EL (cell line): ENCODE measurements around the gene PLXNB3.

Experiments used
- DNase-seq: peaks from one replicate; pipeline ENCODE4 v3.0.0-alpha.2; 2016

PLXNB3 gene

DNA sequence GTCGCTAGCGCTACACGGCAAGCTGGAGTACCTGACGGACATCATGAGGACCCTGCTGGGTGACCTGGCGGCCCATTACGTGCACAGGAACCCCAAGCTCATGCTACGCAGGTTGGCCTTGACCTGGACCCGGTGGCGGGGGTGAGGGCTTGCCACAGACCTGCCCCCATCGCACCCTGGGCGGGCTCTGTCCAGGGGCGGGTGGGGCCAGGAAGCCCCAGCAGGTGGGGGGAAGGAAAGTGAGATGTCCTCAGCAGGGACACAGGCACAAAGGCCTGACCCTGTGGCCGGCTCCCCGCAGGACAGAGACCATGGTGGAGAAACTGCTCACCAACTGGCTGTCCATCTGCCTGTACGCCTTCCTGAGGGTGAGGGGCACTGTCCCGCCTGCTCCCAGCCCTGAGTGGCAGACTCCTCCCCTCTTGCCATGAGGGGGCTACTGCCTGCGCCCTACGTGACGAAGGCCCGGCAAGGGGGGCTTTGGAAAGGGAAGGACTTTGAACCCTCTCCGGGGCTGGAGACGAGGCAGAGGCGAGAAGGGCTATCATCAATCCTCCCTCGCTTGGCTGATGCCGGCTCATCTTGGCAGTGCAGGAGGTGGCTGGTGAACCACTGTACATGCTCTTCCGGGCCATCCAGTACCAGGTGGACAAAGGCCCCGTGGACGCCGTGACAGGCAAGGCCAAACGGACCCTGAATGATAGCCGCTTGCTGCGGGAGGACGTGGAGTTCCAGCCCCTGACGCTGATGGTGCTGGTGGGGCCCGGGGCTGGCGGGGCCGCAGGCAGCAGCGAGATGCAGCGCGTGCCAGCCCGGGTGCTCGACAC is 11.5 kb downstream of the PLXNB3 start:
- no peak for DNase-seq

DNA sequence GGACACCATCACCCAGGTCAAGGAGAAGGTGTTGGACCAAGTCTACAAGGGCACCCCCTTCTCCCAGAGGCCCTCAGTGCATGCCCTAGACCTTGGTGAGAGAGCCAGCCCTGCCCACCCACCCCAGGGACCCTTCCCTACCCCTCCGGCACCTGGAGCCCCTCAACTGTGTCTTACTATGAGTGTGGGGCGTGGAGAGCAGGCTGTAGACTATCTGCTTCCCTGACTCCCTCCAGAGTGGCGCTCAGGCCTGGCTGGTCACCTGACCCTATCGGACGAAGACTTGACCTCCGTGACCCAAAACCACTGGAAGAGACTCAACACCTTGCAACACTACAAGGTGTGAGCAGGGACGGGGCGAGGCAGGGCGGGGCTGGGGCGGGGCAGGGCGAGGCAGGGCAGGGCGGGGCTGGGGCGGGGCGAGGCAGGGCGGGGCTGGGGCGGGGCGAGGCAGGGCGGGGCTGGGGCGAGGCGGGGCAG is 12.1 kb downstream of the PLXNB3 start:
- no peak for DNase-seq

DNA sequence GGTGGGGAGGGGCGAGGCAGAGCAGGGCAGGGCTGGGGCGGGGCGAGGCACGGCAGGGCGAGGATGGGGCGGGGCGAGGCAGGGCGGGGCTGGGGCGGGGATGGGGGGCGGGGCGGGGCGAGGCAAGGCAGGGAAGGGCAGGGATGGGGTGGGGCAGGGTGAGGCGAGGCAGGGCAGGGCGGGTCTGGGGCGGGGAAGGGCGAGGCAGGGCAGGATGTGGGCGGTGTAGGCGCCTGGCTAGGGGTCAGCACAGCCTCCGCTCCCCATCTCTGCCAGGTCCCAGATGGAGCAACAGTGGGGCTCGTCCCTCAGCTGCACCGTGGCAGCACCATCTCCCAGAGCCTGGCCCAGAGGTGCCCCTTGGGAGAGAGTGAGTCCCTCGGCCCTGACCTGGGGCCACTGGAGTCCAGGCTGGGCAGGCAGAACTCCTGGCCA is 12.6 kb downstream of the PLXNB3 start:
- no peak for DNase-seq

DNA sequence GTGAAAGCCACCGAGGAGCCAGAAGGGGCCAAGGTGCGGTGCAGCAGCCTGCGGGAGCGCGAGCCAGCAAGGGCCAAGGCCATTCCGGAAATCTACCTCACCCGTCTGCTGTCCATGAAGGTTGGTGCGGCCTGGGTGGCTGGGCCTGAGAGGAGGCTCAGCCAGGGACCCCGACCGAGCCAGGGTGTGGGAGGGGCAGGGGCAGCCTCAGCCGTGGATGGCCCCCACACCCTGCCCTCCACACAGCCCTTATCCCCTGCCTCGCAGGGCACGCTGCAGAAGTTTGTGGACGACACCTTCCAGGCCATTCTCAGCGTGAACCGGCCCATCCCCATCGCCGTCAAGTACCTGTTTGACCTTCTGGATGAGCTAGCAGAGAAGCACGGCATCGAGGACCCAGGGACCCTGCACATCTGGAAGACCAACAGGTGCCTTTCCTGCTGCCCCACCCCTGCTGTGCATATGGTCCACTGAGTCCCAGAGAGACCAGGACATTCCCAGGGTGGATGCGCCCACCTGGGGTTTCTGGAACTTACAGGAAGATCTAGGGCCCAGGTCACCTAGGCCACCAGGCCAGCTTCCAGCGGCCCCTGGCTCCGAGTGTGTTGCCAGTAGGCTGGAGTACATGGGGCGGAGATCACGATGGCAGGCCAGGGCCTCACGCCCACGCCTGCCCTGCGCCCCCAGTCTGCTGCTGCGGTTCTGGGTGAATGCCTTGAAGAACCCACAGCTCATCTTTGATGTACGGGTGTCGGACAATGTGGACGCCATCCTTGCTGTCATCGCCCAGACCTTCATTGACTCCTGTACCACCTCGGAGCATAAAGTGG is 13.4 kb downstream of the PLXNB3 start:
- DNase-seq = no peak

DNA sequence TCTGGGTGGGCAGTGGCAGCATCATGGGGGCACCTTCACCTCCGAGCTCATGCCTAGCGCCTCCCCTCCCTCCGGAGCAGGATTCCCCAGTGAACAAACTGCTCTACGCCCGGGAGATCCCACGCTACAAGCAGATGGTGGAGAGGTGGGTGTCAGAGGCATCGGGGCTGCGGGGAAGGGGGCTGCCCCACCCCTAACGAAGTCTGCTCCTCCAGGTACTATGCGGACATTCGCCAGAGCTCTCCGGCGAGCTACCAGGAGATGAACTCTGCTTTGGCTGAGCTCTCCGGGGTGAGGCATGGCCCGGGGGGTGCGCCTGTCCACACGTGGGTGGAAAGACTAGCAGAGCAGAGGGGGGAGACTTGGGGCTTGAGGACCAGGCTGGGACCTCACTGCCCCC is 14.1 kb downstream of the PLXNB3 start:
- DNase-seq = no peak

DNA sequence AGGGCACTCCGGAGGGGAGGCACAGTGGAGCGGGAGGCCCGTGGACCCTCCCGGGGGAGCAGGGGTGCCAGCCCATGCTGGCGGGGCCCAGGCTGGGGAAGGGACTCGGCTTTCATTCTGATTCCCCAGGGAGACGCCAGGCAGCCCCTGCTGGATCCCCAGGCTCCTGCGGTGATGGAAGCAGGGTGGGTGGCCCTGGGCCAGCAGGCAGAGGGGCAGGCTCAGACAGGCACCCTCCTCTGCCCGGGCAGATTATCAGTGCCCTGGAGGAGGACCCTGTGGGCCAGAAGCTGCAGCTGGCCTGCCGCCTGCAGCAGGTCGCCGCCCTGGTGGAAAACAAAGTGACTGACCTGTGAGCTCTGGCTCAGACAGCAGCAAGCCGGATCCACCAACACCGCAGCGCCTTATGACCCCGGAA is 14.6 kb downstream of the PLXNB3 start:
- no peak for DNase-seq

DNA sequence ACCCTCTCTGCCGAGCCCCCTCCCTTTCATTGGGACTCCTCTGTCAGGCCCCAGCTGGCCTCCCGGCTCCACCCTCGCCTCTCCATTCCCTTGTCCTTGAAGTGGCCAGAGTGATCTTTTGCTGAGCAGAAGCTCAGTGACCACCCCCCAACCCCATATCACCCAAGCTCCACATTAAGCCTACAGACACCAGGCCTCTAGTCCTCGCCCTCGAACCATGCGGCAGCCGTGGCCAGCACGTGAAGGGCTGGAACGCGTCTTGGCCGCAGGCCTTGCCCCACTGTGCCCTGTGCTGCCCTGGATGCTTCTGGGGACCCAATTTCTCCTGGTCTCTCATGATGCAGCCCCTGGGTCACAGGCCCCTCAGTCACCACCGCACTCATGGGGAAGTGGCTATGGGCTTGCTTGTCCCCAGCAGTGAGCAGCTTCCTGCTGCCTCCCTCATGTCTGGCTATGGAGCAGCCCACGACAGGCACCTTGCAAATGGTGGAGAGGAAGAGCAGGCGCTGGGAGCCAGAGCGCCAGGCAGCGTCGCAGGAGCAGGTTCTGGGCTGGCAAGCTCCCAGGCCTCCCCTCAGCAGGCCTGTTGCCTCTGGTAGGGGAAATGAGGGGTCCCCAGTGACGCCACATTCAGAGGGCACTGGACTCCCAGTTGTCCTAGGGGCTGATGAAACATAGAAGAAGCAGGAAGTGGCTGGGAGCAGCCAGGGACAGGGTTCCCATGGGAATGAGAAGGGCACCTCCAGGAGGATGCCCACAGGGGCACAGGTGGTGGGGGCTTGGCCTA is 16.0 kb downstream of the PLXNB3 start:
- peak; percentile 6 for DNase-seq

DNA sequence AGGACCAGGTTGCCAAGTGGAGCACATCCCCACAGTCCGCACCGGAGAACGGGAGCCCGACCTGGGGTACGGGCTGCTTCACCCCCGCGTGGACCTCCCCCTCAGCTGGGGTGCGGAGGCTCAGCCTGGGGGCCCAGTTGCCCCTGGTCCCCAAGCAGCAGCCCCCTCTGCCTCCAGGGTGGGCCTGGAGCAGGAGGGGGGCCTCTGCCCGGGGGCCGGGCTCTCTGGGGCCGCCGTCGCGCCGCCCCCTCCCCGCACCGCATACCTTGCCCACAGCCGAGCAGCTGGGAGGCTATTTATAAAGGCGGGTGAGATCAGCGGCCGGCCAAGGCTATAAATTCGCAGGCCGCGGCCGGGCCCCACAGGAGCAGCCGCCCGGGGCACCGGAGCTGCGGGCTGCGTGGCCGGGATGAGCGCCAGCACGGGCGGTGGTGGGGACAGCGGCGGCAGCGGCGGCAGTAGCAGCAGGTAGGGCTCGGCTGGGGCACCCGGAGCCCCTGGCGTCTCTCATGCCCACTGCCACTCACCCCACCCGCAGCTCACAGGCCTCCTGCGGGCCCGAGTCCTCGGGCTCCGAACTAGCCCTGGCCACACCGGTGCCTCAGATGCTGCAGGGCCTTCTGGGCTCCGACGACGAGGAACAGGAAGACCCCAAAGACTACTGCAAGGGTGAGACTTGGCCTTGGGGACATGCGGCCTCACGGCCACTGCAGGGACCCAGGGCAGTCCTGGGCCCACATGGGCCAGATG is 16.8 kb downstream of the PLXNB3 start, which contains the start of gene SRPK3:
Gene SRPK3 (plus strand): TSS at position 364 of the 750 bp plus-strand sequence. CDS start 46 bp downstream, at position 410.
- peak; percentile 37 for DNase-seq

DNA sequence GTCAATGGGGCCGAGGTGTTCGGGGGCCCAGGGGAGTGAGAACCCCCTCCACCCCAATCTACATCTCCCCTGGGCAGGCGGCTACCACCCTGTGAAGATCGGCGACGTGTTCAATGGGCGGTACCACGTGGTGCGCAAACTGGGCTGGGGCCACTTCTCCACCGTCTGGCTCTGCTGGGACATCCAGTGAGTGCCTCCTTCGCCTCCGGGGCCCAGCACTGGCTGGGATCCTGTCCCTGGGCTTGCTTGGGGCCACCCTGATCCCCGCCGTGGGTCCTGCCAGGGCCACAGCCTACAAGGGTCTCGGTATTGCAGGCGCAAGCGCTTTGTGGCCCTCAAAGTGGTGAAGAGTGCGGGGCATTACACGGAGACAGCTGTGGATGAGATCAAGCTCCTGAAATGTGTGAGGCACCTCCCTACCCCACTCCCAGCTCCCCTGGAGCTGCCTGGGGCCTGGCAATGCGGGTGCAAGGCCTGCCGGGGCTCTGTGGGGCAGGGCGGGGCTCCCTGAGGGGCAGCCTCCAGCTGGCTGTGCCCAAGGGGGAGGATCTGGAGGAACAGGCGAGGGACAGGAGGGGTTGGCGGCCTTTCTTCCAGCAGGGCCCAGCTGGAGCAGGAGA is 17.5 kb downstream of the PLXNB3 start:
- DNase-seq = peak; percentile 7

DNA sequence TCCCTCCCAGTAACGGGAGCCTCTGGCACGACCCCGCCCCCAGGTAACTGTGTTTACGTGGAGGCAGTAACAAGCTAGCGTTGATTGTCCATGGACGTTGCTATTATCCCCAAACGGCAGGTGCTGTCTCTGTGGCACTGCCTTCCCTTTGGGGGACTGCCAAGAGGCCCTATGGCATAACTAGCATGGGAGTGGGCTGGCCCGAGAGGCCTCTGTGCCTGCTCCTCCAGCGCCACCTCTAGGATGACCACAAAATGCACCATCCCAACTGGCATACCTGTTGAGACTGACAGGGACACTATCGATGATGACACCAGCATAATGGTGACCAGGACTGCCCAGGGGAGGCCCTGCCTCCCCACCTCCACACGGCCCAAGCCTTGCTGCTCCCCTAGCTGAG is 18.3 kb downstream of the PLXNB3 start:
- no peak for DNase-seq

DNA sequence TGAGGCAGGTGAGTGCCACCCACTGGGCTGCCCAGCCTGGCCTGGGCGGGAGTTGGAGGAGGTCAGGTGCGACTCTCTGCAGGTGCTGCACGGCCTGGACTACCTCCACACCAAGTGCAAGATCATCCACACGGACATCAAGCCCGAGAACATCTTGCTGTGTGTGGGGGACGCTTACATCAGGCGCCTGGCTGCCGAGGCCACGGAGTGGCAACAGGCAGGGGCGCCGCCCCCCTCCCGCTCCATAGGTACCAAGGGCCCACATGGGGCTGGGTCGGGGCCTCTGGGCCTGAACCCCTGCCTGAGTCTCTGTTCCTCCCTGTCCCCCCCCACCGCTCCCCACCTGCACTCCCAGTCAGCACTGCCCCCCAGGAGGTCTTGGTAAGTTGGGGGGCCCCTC is 18.8 kb downstream of the PLXNB3 start:
- no peak for DNase-seq

DNA sequence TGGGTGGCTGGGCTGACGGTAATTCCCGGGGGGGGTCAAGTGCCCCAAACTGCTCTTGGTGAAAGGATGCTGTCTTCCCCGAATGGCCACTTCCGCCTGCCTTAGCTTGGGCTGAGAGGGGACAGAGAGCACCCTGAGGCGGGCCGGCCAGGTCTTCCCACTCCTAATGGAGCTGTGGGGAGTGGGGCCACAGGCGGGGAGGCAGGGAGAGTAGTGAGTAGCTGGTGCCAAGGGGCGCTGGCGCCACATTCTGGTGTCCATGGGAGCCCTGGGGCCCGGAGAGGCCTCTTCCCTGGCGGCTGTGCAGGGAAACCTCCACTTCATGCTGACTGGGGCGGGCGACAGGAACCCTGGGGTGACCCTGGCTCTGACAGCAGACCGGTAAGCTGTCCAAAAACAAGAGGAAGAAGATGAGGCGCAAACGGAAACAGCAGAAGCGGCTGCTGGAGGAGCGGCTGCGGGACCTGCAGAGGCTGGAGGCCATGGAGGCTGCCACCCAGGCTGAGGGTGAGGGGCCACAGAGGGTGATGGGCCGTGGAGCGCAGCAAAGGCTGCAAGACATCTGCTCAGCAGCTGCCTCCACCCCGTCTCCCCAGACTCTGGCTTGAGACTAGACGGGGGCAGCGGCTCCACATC is 19.4 kb downstream of the PLXNB3 start:
- DNase-seq = no peak

DNA sequence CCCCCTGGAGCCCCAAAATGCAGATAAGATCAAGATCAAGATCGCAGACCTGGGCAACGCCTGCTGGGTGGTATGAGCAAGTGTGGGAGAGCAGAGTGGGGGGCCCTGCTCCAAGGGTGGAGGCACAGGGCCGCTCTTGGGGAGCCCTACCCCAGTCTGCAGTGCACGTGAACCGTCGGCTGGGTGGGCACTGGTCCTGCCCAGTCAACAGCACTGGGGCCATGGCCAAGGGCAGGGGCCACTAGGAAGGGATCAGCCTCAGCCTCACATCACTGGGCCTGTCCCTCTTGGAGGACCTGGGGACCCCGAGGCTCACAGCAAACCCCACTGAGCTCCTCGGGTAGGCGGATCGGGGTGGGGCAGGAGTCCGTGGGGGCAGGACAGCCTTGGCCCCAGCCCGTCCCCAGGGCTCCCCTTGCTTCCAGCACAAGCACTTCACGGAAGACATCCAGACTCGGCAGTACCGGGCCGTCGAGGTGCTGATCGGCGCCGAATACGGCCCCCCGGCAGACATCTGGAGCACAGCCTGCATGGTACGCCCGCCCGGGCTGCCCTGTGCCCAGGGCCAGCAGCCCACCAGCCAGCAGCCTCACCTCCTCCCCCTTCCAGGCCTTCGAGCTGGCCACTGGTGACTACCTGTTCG is 20.4 kb downstream of the PLXNB3 start:
- DNase-seq = no peak

DNA sequence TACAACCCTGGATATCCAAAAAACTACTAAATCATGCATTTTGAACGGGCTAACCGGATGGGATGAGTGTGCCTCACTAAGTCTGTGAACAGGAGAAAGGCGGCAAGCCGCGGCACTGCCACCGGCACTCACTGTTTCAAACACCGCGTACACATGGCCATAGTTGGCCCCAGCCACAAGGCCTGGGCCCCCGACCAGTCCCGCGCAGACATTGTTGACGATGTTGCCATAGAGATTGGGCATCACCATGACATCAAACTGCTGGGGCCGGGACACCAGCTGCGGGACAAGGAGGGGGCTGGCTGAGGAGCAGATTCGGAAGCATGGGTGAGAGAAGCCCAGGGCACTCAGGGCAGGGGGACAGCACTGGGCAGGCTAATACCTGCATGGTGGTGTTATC is 22.6 kb downstream of the PLXNB3 start:
- DNase-seq = no peak

DNA sequence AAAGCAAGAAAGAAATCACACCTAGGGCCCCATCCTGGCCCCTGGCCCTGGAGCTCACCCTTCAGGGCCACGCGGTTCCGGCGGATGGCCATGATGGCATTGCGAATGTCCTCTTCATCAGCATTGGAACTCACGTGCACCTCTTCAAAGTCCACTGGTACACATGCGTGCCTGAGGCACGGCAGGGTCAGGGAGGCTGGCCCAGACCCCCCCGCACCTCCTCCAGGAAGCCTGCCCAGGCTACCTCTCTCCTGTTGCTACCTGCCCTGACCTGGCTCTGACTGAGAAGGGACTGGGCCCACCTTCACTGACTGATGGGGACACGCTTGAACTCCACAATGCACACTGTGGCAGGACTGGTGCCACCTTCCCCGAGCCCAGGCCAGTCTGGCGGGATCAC is 25.6 kb downstream of the PLXNB3 start:
- DNase-seq = no peak

DNA sequence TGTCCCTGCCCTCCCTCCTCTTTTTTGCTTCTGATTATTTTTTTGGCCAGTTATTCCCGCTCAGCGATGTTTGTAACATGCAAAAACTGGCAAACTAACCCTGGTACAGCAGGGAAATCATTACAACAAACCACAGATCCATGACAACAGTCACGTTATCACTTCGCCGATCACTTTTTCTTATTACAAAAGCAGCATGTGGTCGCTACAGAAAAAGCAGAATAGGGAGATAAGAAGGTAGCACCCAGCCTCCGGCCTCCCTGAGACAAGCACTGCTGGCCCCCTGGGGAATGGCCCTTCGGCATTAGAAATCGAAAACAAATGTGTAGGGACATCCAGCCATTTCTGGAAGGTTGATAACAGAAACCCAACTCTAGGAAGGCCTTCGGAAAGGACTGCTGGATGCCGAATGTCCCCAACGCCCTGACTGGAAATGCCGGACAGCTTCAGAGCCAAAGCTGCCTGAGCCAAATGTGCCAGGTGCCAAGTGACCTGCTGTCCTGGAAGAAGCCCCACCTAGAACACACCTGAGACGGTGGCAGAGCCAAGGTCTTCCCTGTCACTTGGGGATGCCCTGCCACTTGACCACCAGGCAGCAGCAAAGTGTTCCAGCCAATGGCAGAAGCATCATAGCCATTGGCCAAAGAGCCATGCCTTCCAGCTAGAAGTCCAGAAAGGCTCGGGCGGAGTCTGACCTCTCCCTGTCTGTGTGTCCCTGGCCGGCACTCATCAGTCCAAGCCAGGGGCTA is 27.2 kb downstream of the PLXNB3 start:
- DNase-seq = no peak

DNA sequence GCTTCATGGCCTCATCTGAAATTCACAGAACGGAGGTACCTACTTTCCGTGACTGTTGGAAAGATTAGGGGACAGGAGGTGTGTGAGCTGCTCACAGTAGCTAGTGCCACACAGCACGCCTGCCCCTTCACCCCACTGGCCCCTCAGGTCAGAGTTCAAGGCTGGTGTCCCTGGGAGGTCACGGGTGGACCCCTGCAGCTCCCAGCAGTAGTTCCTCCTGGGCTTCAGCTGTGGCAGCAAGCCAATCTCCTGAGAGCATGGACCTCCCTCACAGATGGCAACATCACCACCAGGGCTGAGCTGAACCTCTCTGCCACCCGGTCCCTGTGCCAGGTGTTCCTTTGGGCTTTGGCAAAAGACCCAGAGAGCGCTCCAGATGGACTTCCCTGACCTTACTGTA is 28.3 kb downstream of the PLXNB3 start:
- DNase-seq = no peak

DNA sequence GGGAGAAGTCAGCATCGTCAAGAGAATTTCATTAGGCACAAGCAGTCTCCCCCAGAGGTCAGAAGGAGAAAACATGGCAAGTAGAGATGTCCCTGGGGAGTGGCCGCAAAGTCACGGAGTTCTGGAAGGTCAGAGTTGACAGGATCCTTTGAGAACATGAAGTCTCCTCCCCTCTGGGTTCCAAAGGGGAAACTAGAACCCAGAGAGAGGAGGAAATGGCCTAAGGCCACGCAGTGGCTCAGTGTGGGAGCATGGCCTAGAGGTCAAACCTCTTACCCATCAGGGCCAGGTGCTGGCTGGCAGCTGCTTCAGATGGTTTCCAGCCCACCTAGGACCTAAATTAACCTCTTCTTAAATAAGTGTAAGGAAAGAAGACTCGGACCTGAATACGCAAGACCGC is 29.2 kb downstream of the PLXNB3 start:
- DNase-seq = peak; percentile 13

DNA sequence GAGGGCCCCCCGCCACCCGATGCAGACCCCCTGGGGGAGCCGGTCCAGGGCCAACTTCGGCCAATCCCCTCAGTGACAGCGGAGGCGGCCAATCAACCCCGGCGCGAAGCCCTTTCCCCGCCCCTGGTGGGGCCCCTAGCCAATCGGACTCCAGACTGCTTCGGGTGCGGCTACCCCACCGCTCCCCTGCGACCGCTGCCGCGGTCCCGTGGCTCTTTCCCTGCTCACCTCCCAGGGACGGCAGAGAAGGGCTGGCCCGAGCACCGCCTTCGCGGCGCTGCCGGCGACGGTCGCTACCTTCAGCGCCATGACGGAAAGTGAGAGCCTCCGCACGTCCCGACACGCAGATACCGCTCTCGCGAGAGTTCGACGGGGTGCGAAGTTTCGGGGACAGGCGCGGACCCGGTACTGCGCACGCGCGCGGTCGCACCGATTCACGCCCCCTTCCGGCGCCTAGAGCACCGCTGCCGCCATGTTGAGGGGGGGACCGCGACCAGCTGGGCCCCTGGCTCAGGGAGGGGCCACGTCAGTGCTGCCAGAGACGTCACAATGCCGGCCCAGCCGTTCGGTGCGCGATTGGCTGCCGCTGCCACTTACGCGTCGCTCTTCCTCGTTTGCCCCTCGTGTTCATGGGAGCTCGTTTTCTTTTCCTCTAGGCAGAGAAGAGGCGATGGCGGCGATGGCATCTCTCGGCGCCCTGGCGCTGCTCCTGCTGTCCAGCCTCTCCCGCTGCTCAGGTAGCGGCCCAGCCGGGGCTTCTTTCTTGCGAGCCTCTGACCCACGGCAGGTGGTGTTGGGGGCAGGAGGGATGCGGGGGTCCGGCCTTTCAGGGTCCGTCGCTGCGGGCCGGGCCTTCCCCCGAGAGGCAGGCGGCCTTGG is 30.2 kb downstream of the PLXNB3 start, which contains the start of the genes IDH3G and SSR4:
Gene IDH3G (minus strand): TSS at position 358 of the 879 bp plus-strand sequence. CDS start 49 bp downstream, at position 309.
Gene SSR4 (plus strand): TSS at position 651 of the 879 bp plus-strand sequence. CDS start 20 bp downstream, at position 671.
- peak; percentile 93 for DNase-seq
